ENCODE data around the gene PON2.
"Not testable (repeated sequence)": the region's sequence is repeated elsewhere in the genome, so short reads cannot be mapped to it uniquely, and the experiment has no call there.

Gene PON2

GRCh38 chr7:95404316-95404865 lies 30.4 kb downstream of the PON2 start:
- no peak for DNase-seq

- DNase-seq: no peak
Observed at GRCh38 chr7:95398155-95398940, 36.5 kb downstream of the PON2 start.

- DNase-seq: no peak
Observed at GRCh38 chr7:95397381-95397780, 37.4 kb downstream of the PON2 start.

GRCh38 chr7:95396136-95397032 lies 38.4 kb downstream of the PON2 start, which contains the start of gene PON3:
Gene PON3, minus strand, starts transcription at chr7:95396375. Its CDS starts 25 bp downstream, at chr7:95396350.
- DNase-seq: peak in 1 of 5 experiments; percentile 30

- DNase-seq: no peak
Observed at GRCh38 chr7:95395755-95396135, 39.1 kb downstream of the PON2 start.

GRCh38 chr7:95394370-95394769 lies 40.5 kb downstream of the PON2 start:
- no peak for DNase-seq

- DNase-seq: no peak
Observed at GRCh38 chr7:95391761-95392160, 43.1 kb downstream of the PON2 start.

- no peak for DNase-seq
Observed at GRCh38 chr7:95389516-95389915, 45.3 kb downstream of the PON2 start.

- DNase-seq: not testable (repeated sequence)
Observed at GRCh38 chr7:95379457-95379856, 55.4 kb downstream of the PON2 start.

- DNase-seq: peak in 1 of 5 experiments; percentile 3
Observed at GRCh38 chr7:95376632-95377400, 58.0 kb downstream of the PON2 start.

GRCh38 chr7:95375591-95376257 lies 59.1 kb downstream of the PON2 start:
- DNase-seq: no peak

GRCh38 chr7:95373323-95373722 lies 61.5 kb downstream of the PON2 start:
- no peak for DNase-seq

- no peak for DNase-seq
Observed at GRCh38 chr7:95368235-95368634, 66.6 kb downstream of the PON2 start.

- DNase-seq: no peak
Observed at GRCh38 chr7:95367606-95368005, 67.2 kb downstream of the PON2 start.

- no peak for DNase-seq
Observed at GRCh38 chr7:95365151-95365550, 69.7 kb downstream of the PON2 start.

GRCh38 chr7:95357623-95358022 lies 77.2 kb downstream of the PON2 start:
- no peak for DNase-seq
